GM23338 (cell line): Measurements from ENCODE around the gene CHIC1. TPM values are rescaled to one million over a fixed set of nuclear protein-coding genes. Genes with fewer than 3 reads are reported as not detected.

Experiments
- ATAC-seq: fragments of 200-7000 bp; cut with Tn5 transposase; 3 replicates; pipeline ENCODE4 v1.9.1; 2020
- DNase-seq: peaks from one replicate; pipeline ENCODE4 v3.0.0-alpha.2; 2015; ENCODE audit warnings: low spot score
- H2AFZ ChIP-seq: fragments of 200-600 bp; sonication (generic); 2 replicates; pipeline ENCODE4 v1.8.0; 2016; ENCODE audit warnings: antibody characterized with exemption, mild to moderate bottlenecking, moderate library complexity
- H3F3A ChIP-seq: fragments of 200-600 bp; sonication (generic); replicated peaks from 2 replicates; pipeline ENCODE4 v1.8.0; 2017; ENCODE audit warnings: antibody characterized with exemption, mixed run types, low read depth
- H3K27ac ChIP-seq: fragments of 200-600 bp; sonication (generic); 2 replicates; pipeline ENCODE4 v1.6.1; 2016; ENCODE audit warnings: low read depth
- H3K27me3 ChIP-seq: fragments of 200-600 bp; sonication (generic); 2 replicates; pipeline ENCODE4 v1.8.0; 2016; ENCODE audit warnings: mild to moderate bottlenecking, mixed run types, moderate library complexity; ENCODE audit not compliant: insufficient read depth
- H3K36me3 ChIP-seq: fragments of 200-600 bp; sonication (generic); 2 replicates; pipeline ENCODE4 v1.8.0; 2016; ENCODE audit warnings: mild to moderate bottlenecking; ENCODE audit not compliant: insufficient read depth
- H3K4me1 ChIP-seq: fragments of 200-600 bp; sonication (generic); 2 replicates; pipeline ENCODE4 v1.8.0; 2016; ENCODE audit warnings: mild to moderate bottlenecking, moderate library complexity; ENCODE audit not compliant: insufficient read depth
- H3K4me2 ChIP-seq: fragments of 200-600 bp; sonication (generic); 2 replicates; pipeline ENCODE4 v1.7.1; 2017; ENCODE audit warnings: mixed run types
- H3K4me3 ChIP-seq: fragments of 200-600 bp; sonication (generic); 2 replicates; pipeline ENCODE4 v1.6.1; 2016; ENCODE audit warnings: mixed run types
- H3K79me2 ChIP-seq: fragments of 200-600 bp; sonication (generic); replicated peaks from 2 replicates; pipeline ENCODE4 v1.8.0; 2017; ENCODE audit warnings: mild to moderate bottlenecking; ENCODE audit not compliant: insufficient read depth
- H3K9me2 ChIP-seq: fragments of 200-600 bp; sonication (generic); 2 replicates; pipeline ENCODE4 v1.8.0; 2017; ENCODE audit not compliant: insufficient read depth
- H4K20me1 ChIP-seq: fragments of 200-600 bp; sonication (generic); replicated peaks from 2 replicates; pipeline ENCODE4 v1.8.0; 2017; ENCODE audit warnings: mild to moderate bottlenecking; ENCODE audit not compliant: insufficient read depth
- H3K27ac Mint-ChIP-seq: 2 replicates; pipeline ENCODE4 v1.8.0; 2020; ENCODE audit warnings: inconsistent platforms, mild to moderate bottlenecking, moderate library complexity, mixed read lengths
- H3K27me3 Mint-ChIP-seq: 3 replicates; pipeline ENCODE4 v1.8.0; 2022; ENCODE audit warnings: low read depth, mild to moderate bottlenecking, moderate library complexity, mixed read lengths, inconsistent platforms; ENCODE audit not compliant: insufficient read depth, poor library complexity
- H3K36me3 Mint-ChIP-seq: 3 replicates; pipeline ENCODE4 v1.8.0; 2021; ENCODE audit warnings: low read depth, mild to moderate bottlenecking, inconsistent platforms, moderate library complexity, mixed read lengths
- H3K4me1 Mint-ChIP-seq: 3 replicates; pipeline ENCODE4 v1.8.0; 2020; ENCODE audit warnings: mild to moderate bottlenecking, inconsistent platforms, mixed read lengths
- H3K4me3 Mint-ChIP-seq: 3 replicates; pipeline ENCODE4 v1.8.0; 2021; ENCODE audit warnings: moderate library complexity, mild to moderate bottlenecking, inconsistent platforms, mixed read lengths
- H3K9me3 Mint-ChIP-seq: 3 replicates; pipeline ENCODE4 v1.8.0; 2020; ENCODE audit warnings: moderate library complexity, mild to moderate bottlenecking, inconsistent platforms, mixed read lengths
- CREB1 ChIP-seq: fragments of 250-450 bp; sonication (Bioruptor Pico); IDR thresholded peaks from 2 replicates; pipeline ENCODE4 v1.5.0; 2020; ENCODE audit warnings: low read depth, mild to moderate bottlenecking, moderate library complexity
- ETS1 ChIP-seq: IDR thresholded peaks from 2 replicates; pipeline ENCODE4 v1.6.1; 2016; ENCODE audit warnings: antibody characterized with exemption
- EZH2 ChIP-seq: fragments of 200-600 bp; sonication (generic); IDR thresholded peaks from one replicate; pipeline ENCODE4 v1.8.0; 2017; ENCODE audit warnings: antibody characterized with exemption, mild to moderate bottlenecking, low read depth; ENCODE audit not compliant: unreplicated experiment
- EZH2phosphoT487 ChIP-seq: fragments of 200-600 bp; sonication (generic); IDR thresholded peaks from one replicate; pipeline ENCODE4 v1.8.1; 2018; ENCODE audit warnings: antibody characterized with exemption; ENCODE audit not compliant: unreplicated experiment
- NANOG ChIP-seq: IDR thresholded peaks from 2 replicates; pipeline ENCODE4 v1.6.1; 2016; ENCODE audit warnings: antibody characterized with exemption, borderline replicate concordance
- POLR2AphosphoS5 ChIP-seq: IDR thresholded peaks from 2 replicates; pipeline ENCODE4 v1.6.1; 2016; ENCODE audit warnings: antibody characterized with exemption, low read depth
- REST ChIP-seq: IDR thresholded peaks from one replicate; pipeline ENCODE4 v1.6.1; 2018; ENCODE audit warnings: antibody characterized with exemption; ENCODE audit not compliant: unreplicated experiment
- STAT1 ChIP-seq: IDR thresholded peaks from one replicate; pipeline ENCODE4 v1.6.1; 2016; ENCODE audit warnings: antibody characterized with exemption; ENCODE audit not compliant: unreplicated experiment
- ZNF114 ChIP-seq: fragments of 250-450 bp; sonication (Bioruptor Pico); IDR thresholded peaks from 2 replicates; pipeline ENCODE4 v1.5.0; 2020; ENCODE audit warnings: mild to moderate bottlenecking, moderate library complexity
- ZNF331 ChIP-seq: fragments of 250-450 bp; sonication (Bioruptor Pico); IDR thresholded peaks from 2 replicates; pipeline ENCODE4 v1.5.0; 2020; ENCODE audit warnings: low read depth, mild to moderate bottlenecking, moderate library complexity
- ZNF462 ChIP-seq: fragments of 250-450 bp; sonication (Bioruptor Pico); IDR thresholded peaks from 2 replicates; pipeline ENCODE4 v1.5.0; 2020; ENCODE audit warnings: mild to moderate bottlenecking, moderate library complexity
- polyA plus RNA-seq: library from polyadenylated mRNA; unstranded; fragments of >200 nt; fragmentation: Nextera tagmentation; extraction: Ambion mirVana; gene quantifications from 2 replicates; pipeline ENCODE4 v1.2.1, GENCODE V29; 2016
- total RNA-seq: library from RNA; depleted of rRNA; stranded (reverse); fragments of >200 nt; shearing (Covaris generic); gene quantifications from 2 replicates; pipeline ENCODE4 v1.2.3, GENCODE V29; 2014

CHIC1 gene
- total and polyA plus RNA-seq, 2 experiments from 2014 or later = 6.2 to 14.1 TPM

- no peaks in the 10 kb centered on the region for H3K9me2 ChIP-seq
- no peaks in the 10 kb centered on the region for H3K4me1 ChIP-seq
- peaks cover 1% of the 10 kb centered on the region for H3K27me3 Mint-ChIP-seq
- no peak overlapping the region for H3K27ac ChIP-seq
- TF ChIP-seq EZH2 (no peak), POLR2AphosphoS5 (no peak), REST (no peak), ZNF462 (CRISPR knock-in tag) (no peak), STAT1 (no peak), NANOG (no peak), CREB1 (CRISPR knock-in tag) (no peak), ETS1 (no peak), EZH2phosphoT487 (no peak), ZNF114 (CRISPR knock-in tag) (no peak), ZNF331 (no peak)
- H3K4me3 Mint-ChIP-seq = no peak overlapping the region
- H3F3A ChIP-seq = no peaks in the 10 kb centered on the region
- H3K4me1 Mint-ChIP-seq = peaks cover 5% of the 10 kb centered on the region
- peaks cover 52% of the 10 kb centered on the region for H3K9me3 Mint-ChIP-seq
- H3K27me3 ChIP-seq = no peaks in the 10 kb centered on the region
- no peak overlapping the region for H3K4me3 ChIP-seq
- H4K20me1 ChIP-seq = no peaks in the 10 kb centered on the region
- H3K27ac Mint-ChIP-seq = no peak overlapping the region
- ATAC-seq (no peak), DNase-seq (no peak)
- H3K36me3 Mint-ChIP-seq = peaks cover 70% of the 10 kb centered on the region
- peaks cover 30% of the 10 kb centered on the region for H3K79me2 ChIP-seq
- H3K36me3 ChIP-seq = no peaks in the 10 kb centered on the region; the same call in 1 of the 2 replicates
- H3K4me2 ChIP-seq = no peak overlapping the region
- H2AFZ ChIP-seq = no peak overlapping the region
These were observed 105.8 kb downstream of the CHIC1 start for GRCh38 chrX:73668779-73669178.
